IMR-90 (cell line): ENCODE data around the gene KLF7. TPM values are rescaled to one million over a fixed set of nuclear protein-coding genes. Genes with fewer than 3 reads are reported as not detected.

ENCODE experiments used
- ATAC-seq: fragments of 200-7000 bp; cut with Tn5 transposase; 2 replicates; pipeline ENCODE4 v1.9.1; 2020; ENCODE audit warnings: low read depth, mild to moderate bottlenecking, moderate library complexity
- BruUV-seq: library from RNA; stranded (reverse); fragments of 400-500 nt; replicated peaks from 2 replicates; lab custom pipeline; 2021; lab: Mats Ljungman, UMichigan
- CTCF ChIA-PET: fragments of 300-600 bp; formaldehyde crosslinking; extraction: SDS; loops from one replicate; lab custom pipeline; 2021; ENCODE audit warnings: antibody characterized with exemption; lab: Yijun Ruan, JAX
- POLR2A ChIA-PET: fragments of 300-600 bp; sonication (Branson Sonifier 250); formaldehyde crosslinking; loops from one replicate; lab custom pipeline; 2022; ENCODE audit warnings: antibody characterized with exemption; ENCODE audit not compliant: unreplicated experiment; lab: Charles Lee
- DNase-seq: peaks from one replicate; pipeline ENCODE4 v3.0.0; 2013
- H2AFZ ChIP-seq: replicated peaks from 2 replicates; pipeline ENCODE3; 2013; ENCODE audit warnings: low read length, mild to moderate bottlenecking; ENCODE audit not compliant: poor library complexity
- H2AK5ac ChIP-seq: 2 replicates; pipeline ENCODE4 v1.6.1; 2013; ENCODE audit warnings: low read depth, low read length, inconsistent platforms
- H2AK9ac ChIP-seq: replicated peaks from 2 replicates; pipeline ENCODE3; 2013; ENCODE audit warnings: mild to moderate bottlenecking, low read depth, low read length, moderate library complexity; ENCODE audit not compliant: poor library complexity
- H2BK120ac ChIP-seq: 2 replicates; pipeline ENCODE4 v1.6.1; 2013; ENCODE audit warnings: low read depth, low read length, inconsistent platforms
- H2BK15ac ChIP-seq: 3 replicates; pipeline ENCODE4 v1.6.1; 2013; ENCODE audit warnings: low read depth, low read length, inconsistent platforms
- H2BK20ac ChIP-seq: 2 replicates; pipeline ENCODE4 v1.6.1; 2013; ENCODE audit warnings: low read depth, mild to moderate bottlenecking, inconsistent platforms, low read length, moderate library complexity
- H2BK5ac ChIP-seq: 2 replicates; pipeline ENCODE4 v1.6.1; 2013; ENCODE audit warnings: mild to moderate bottlenecking, low read depth, low read length, inconsistent platforms; ENCODE audit not compliant: poor library complexity, severe bottlenecking
- H3K14ac ChIP-seq: replicated peaks from 2 replicates; pipeline ENCODE4 v1.6.1; 2013; ENCODE audit warnings: low read depth, low read length, inconsistent platforms
- H3K18ac ChIP-seq: 2 replicates; pipeline ENCODE4 v1.6.1; 2013; ENCODE audit warnings: low read depth, low read length, control low read depth
- H3K23ac ChIP-seq: 2 replicates; pipeline ENCODE4 v1.6.1; 2013; ENCODE audit warnings: low read depth, low read length, inconsistent platforms
- H3K27ac ChIP-seq: 2 replicates; pipeline ENCODE4 v1.5.1; 2013; ENCODE audit warnings: mild to moderate bottlenecking, control low read depth, low read length; ENCODE audit not compliant: insufficient read depth
- H3K27me3 ChIP-seq: 2 replicates; pipeline ENCODE4 v1.6.1; 2013; ENCODE audit warnings: low read length; ENCODE audit not compliant: control insufficient read depth, insufficient read depth
- H3K36me3 ChIP-seq: 2 replicates; pipeline ENCODE4 v1.6.1; 2013; ENCODE audit warnings: low read length, mixed read lengths; ENCODE audit not compliant: control insufficient read depth, insufficient read depth
- H3K4ac ChIP-seq: 2 replicates; pipeline ENCODE4 v1.6.1; 2013; ENCODE audit warnings: low read depth, low read length, inconsistent platforms
- H3K4me1 ChIP-seq: 2 replicates; pipeline ENCODE4 v1.6.1; 2013; ENCODE audit warnings: low read length, mixed read lengths; ENCODE audit not compliant: control insufficient read depth, insufficient read depth
- H3K4me2 ChIP-seq: 2 replicates; pipeline ENCODE4 v1.6.1; 2013; ENCODE audit warnings: low read depth, mild to moderate bottlenecking, control low read depth, low read length, moderate library complexity
- H3K4me3 ChIP-seq: 2 replicates; pipeline ENCODE4 v1.5.1; 2013; ENCODE audit warnings: low read depth, mild to moderate bottlenecking, control low read depth, low read length, moderate library complexity; ENCODE audit not compliant: insufficient read depth
- H3K56ac ChIP-seq: 2 replicates; pipeline ENCODE4 v1.6.1; 2013; ENCODE audit warnings: low read length, inconsistent platforms; ENCODE audit not compliant: insufficient read depth; ENCODE audit errors: extremely low read depth
- H3K79me1 ChIP-seq, 2 experiments: 2 replicates each; pipeline ENCODE4 v1.6.1; 2013; ENCODE audit warnings: low read length in 2 of 2, inconsistent platforms in 1 of 2, low read depth in 1 of 2
- H3K9ac ChIP-seq: 2 replicates; pipeline ENCODE4 v1.6.1; 2013; ENCODE audit warnings: low read depth, low read length, control low read depth
- H3K9me1 ChIP-seq: 2 replicates; pipeline ENCODE4 v1.6.1; 2013; ENCODE audit warnings: low read length, inconsistent platforms; ENCODE audit not compliant: insufficient read depth
- H3K9me3 ChIP-seq: 2 replicates; pipeline ENCODE4 v1.6.1; 2013; ENCODE audit warnings: low read length; ENCODE audit not compliant: control insufficient read depth, insufficient read depth
- H4K20me1 ChIP-seq: 2 replicates; pipeline ENCODE4 v1.6.1; 2013; ENCODE audit warnings: low read length, inconsistent platforms; ENCODE audit not compliant: insufficient read depth
- H4K5ac ChIP-seq: 2 replicates; pipeline ENCODE4 v1.6.1; 2013; ENCODE audit warnings: mild to moderate bottlenecking, low read depth, low read length, control low read depth
- H4K8ac ChIP-seq, 2 experiments: 2 replicates each; pipeline ENCODE4 v1.6.1; 2013; ENCODE audit warnings: low read depth in 2 of 2, low read length in 2 of 2, control low read depth in 1 of 2, inconsistent platforms in 1 of 2
- H4K91ac ChIP-seq: 2 replicates; pipeline ENCODE4 v1.6.1; 2013; ENCODE audit warnings: low read depth, low read length, inconsistent platforms; ENCODE audit not compliant: insufficient read depth
- CEBPB ChIP-seq: IDR thresholded peaks from 2 replicates; pipeline ENCODE4 v1.6.1; 2012; ENCODE audit warnings: low read depth, low read length, improper control_type of control experiment
- CHD1 ChIP-seq: IDR thresholded peaks from 2 replicates; pipeline ENCODE4 v1.6.1; 2012; ENCODE audit warnings: low read depth, low read length, improper control_type of control experiment
- MAZ ChIP-seq: IDR thresholded peaks from 2 replicates; pipeline ENCODE4 v1.6.1; 2012; ENCODE audit warnings: low read depth, mild to moderate bottlenecking, low read length, improper control_type of control experiment, moderate library complexity, borderline replicate concordance
- NFE2L2 ChIP-seq: fragments of 150-350 bp; IDR thresholded peaks from 2 replicates; pipeline ENCODE4 v1.6.1; 2016; ENCODE audit warnings: low read depth, mild to moderate bottlenecking, low read length
- RAD21 ChIP-seq: IDR thresholded peaks from 2 replicates; pipeline ENCODE4 v1.6.1; 2012; ENCODE audit warnings: low read length, improper control_type of control experiment
- RCOR1 ChIP-seq: IDR thresholded peaks from 2 replicates; pipeline ENCODE4 v1.6.1; 2012; ENCODE audit warnings: mild to moderate bottlenecking, low read length, improper control_type of control experiment; ENCODE audit not compliant: insufficient replicate concordance
- SMC3 ChIP-seq: fragments of 150-350 bp; IDR thresholded peaks from 2 replicates; pipeline ENCODE4 v1.6.1; 2016; ENCODE audit warnings: low read depth, mild to moderate bottlenecking, antibody characterized with exemption, low read length, moderate library complexity
- WGBS, 2 experiments: methylation state at CpG; one replicate each; pipeline versions ENCODE4 v1.1.5 to v1.1.7; 2013; ENCODE audit warnings: missing lambda C conversion rate in 2 of 2; ENCODE audit not compliant: insufficient read length in 1 of 2; ENCODE audit errors: extremely low coverage in 2 of 2; 5-methylcytosine and 5-hydroxymethylcytosine counted together
- dilution Hi-C: fragments of 300-500 bp; cut with HindIII; formaldehyde crosslinking; loops from one replicate; pipeline ENCODE4 v1.14.3; 2018; ENCODE audit warnings: low sequenced_read_pairs; ENCODE audit not compliant: unreplicated experiment
- in situ Hi-C: fragments of 300-500 bp; cut with MboI; formaldehyde crosslinking; loops from 3 replicates; pipeline ENCODE4 v1.14.3; 2019; ENCODE audit warnings: low sequenced_read_pairs, inconsistent platforms, mixed read lengths
- intact Hi-C: fragments of 100-400 bp; cut with micrococcal nuclease; formaldehyde crosslinking; loops from 2 replicates; pipeline ENCODE4 v1.10.0; 2022
- polyA plus RNA-seq, 3 experiments: library from polyadenylated mRNA; depleted of rRNA; stranded (reverse); fragments of >200 nt; gene quantifications; 2 replicates each; pipeline ENCODE4 v1.2.3, GENCODE V29; 2012; ENCODE audit warnings: low replicate concordance in 1 of 3
- total RNA-seq: library from RNA; depleted of rRNA; stranded (reverse); fragments of >200 nt; gene quantifications from 2 replicates; pipeline ENCODE4 v1.2.3, GENCODE V29; 2012
- TF ChIP-seq, protein P1 (sequence below): fragments of 150-350 bp; IDR thresholded peaks from 2 replicates; pipeline ENCODE4 v1.6.1; 2016; ENCODE audit warnings: low read depth, mild to moderate bottlenecking, low read length, moderate library complexity, borderline replicate concordance
- TF ChIP-seq, protein P2 (sequence below): fragments of 150-350 bp; IDR thresholded peaks from 2 replicates; pipeline ENCODE4 v1.6.1; 2017; ENCODE audit warnings: mild to moderate bottlenecking, antibody characterized with exemption, low read length, low read depth

Gene KLF7
- total and polyA plus RNA-seq, 2 of the 4 experiments (the other 2 are of a cell fraction): 23.1 to 28.5 TPM

DNA sequence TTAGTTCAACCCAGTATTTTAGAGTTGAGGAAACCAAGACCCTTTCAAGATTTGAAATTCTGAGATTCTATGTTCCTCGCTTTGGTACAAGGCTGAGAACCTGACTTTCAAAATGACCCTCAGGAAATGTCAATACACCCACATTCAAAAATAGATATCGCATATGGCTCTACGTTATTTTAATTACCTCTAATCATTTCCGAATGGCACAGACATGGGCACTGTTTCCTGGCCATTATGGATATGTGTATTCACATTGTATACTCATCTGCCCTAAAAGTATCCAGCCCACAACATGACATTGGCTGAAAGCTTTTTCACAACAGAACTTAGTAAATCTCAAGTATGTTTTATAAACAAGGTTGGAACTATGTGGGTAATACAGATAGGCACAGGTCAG, 6.7 kb downstream of the KLF7 start:
- Histone ChIP-seq H3K9ac (no peak overlapping the region), H3K27ac (no peak overlapping the region), H4K20me1 (peaks cover 92% of the 10 kb centered on the region), H2BK5ac (no peak overlapping the region), H3K4ac (no peak overlapping the region), H3K56ac (no peak overlapping the region), H3K18ac (no peak overlapping the region), H2AK5ac (no peak overlapping the region), H4K5ac (no peak overlapping the region), H3K4me3 (no peak overlapping the region), H4K91ac (no peak overlapping the region), H3K9me1 (peaks cover 37% of the 10 kb centered on the region), H3K4me1 (peaks cover 24% of the 10 kb centered on the region), H2AK9ac (no peak overlapping the region), H3K9me3 (no peaks in the 10 kb centered on the region), H3K14ac (no peak overlapping the region), H3K36me3 (0 out of 2 replicates have a peak, but pooled peaks cover 3% of the 10 kb centered on the region), H2BK120ac (no peak overlapping the region), H3K4me2 (no peak overlapping the region), H4K8ac (no peak overlapping the region), H3K79me1 (peaks cover 0 to 84% of the 10 kb centered on the region in 2 experiments; a peak in 3 of 4 replicates), H3K27me3 (no peaks in the 10 kb centered on the region), H2AFZ (no peak overlapping the region), H3K23ac (no peak overlapping the region), H2BK15ac (no peak overlapping the region), H2BK20ac (no peak overlapping the region)
- ATAC-seq (no peak), DNase-seq (no peak)
- WGBS, 2 experiments: 100% methylated on average over 1 of the region's 4 CpGs; no CpG with 5 or more reads in 1 of the 2 experiments
- BruUV-seq: no TSS peak
- in situ Hi-C loops (loop anchor here (25.0 kb wide), 1 partner anchor 553 kb away; the partner anchor contains the start of gene CCNYL1), intact Hi-C loops (no loop called here), dilution Hi-C loops (no loop called here)
- TF ChIP-seq, protein P1, sequence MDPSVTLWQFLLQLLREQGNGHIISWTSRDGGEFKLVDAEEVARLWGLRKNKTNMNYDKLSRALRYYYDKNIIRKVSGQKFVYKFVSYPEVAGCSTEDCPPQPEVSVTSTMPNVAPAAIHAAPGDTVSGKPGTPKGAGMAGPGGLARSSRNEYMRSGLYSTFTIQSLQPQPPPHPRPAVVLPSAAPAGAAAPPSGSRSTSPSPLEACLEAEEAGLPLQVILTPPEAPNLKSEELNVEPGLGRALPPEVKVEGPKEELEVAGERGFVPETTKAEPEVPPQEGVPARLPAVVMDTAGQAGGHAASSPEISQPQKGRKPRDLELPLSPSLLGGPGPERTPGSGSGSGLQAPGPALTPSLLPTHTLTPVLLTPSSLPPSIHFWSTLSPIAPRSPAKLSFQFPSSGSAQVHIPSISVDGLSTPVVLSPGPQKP: no peak
- no peak for TF ChIP-seq NFE2L2
- no peak for TF ChIP-seq RCOR1
- TF ChIP-seq MAZ: no peak
- TF ChIP-seq CHD1: no peak
- no peak for TF ChIP-seq SMC3
- TF ChIP-seq CEBPB: no peak
- TF ChIP-seq, protein P2, sequence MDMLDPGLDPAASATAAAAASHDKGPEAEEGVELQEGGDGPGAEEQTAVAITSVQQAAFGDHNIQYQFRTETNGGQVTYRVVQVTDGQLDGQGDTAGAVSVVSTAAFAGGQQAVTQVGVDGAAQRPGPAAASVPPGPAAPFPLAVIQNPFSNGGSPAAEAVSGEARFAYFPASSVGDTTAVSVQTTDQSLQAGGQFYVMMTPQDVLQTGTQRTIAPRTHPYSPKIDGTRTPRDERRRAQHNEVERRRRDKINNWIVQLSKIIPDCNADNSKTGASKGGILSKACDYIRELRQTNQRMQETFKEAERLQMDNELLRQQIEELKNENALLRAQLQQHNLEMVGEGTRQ: no peak
- no peak for TF ChIP-seq RAD21
- POLR2A ChIA-PET: no interaction called here
- CTCF ChIA-PET: no interaction called here
